ENCODE results near the gene KRT23. TPM values are rescaled to one million over a fixed set of nuclear protein-coding genes. Genes with fewer than 3 reads are reported as not detected.

Gene KRT23
- polyA plus RNA-seq, 1 experiment = 0.06 TPM

DNA sequence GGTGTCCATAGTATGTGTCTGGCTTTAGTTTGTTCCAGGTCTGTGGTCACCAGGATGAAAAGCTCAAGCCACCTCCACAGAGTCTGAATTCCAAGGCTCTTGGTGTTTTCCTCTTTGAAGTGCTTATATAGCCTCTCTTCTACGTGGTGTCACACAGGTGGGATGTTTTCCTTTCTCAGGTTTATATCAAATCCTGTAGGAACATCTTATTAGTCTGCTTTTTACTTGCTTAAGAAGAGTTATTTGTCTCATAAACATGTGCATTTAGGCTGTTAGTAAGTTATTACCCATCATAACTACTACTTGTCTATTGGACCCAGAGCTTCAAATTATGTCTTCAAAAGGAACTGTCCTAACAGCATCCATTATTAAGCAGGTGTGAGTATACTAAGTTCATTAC lies 29.4 kb upstream of the KRT23 start, which contains the start of gene KRT39:
TSS of gene KRT39 (minus strand) at position 101 of the 400 bp plus-strand sequence. CDS start at position 9, 92 bp downstream.
- H3K9me3 ChIP-seq (ENCODE audit: control insufficient read depth, insufficient read depth, low read length) = peaks cover 14% of the 10 kb centered on the region
- DNase-seq (ENCODE audit: low read depth, low spot score) = no peak
- ChIA-PET POLR2A (no interaction called here), CTCF (no interaction called here)
- H3K4me3 ChIP-seq (ENCODE audit: low read depth, low read length) = no peak within 1 kb of the TSS
- TF ChIP-seq, protein P1, sequence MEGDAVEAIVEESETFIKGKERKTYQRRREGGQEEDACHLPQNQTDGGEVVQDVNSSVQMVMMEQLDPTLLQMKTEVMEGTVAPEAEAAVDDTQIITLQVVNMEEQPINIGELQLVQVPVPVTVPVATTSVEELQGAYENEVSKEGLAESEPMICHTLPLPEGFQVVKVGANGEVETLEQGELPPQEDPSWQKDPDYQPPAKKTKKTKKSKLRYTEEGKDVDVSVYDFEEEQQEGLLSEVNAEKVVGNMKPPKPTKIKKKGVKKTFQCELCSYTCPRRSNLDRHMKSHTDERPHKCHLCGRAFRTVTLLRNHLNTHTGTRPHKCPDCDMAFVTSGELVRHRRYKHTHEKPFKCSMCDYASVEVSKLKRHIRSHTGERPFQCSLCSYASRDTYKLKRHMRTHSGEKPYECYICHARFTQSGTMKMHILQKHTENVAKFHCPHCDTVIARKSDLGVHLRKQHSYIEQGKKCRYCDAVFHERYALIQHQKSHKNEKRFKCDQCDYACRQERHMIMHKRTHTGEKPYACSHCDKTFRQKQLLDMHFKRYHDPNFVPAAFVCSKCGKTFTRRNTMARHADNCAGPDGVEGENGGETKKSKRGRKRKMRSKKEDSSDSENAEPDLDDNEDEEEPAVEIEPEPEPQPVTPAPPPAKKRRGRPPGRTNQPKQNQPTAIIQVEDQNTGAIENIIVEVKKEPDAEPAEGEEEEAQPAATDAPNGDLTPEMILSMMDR (IDR thresholded peaks at IDR 0.05; ENCODE audit: low read depth, low read length) = no peak
- H3K27ac ChIP-seq (ENCODE audit: low read depth, low read length) = peak within 1 kb of the TSS; percentile 11
- H3K27me3 ChIP-seq (ENCODE audit: control insufficient read depth, insufficient read depth, low read length) = no peaks in the 10 kb centered on the region

DNA sequence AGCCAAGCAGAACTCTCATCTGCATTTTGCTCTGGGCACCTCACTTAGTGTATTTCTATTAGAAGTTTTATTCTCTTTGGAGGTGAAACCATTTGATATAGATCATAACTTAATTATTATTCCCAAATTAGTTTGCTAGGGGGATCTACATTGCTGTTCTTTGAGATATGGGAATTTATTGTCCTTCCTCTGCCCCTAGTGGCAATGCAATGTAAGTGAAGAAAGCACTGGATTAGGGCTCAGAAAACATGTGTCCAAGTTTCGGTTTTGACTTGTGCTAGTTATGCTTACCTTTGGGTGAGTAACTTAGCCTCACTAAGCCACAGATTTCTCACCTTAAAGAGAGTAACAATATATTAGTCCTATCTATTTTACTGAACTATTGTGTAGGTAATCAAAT lies 26.4 kb upstream of the KRT23 start:
- CTCF ChIA-PET = interaction anchor here (0.6 kb wide), 1 partner anchor 794 kb away, joined by 3 read pairs; no protein-coding TSS in a partner anchor
- H3K27ac ChIP-seq (ENCODE audit: low read depth, low read length) = no peak overlapping the region
- H3K4me3 ChIP-seq (ENCODE audit: low read depth, low read length) = no peak overlapping the region
- TF ChIP-seq, protein P1 (IDR thresholded peaks at IDR 0.05; ENCODE audit: low read depth, low read length) = peak; percentile 54
- H3K27me3 ChIP-seq (ENCODE audit: control insufficient read depth, insufficient read depth, low read length) = no peaks in the 10 kb centered on the region
- DNase-seq (ENCODE audit: low read depth, low spot score) = no peak
- peaks cover 14% of the 10 kb centered on the region for H3K9me3 ChIP-seq (ENCODE audit: control insufficient read depth, insufficient read depth, low read length)
- POLR2A ChIA-PET = no interaction called here

DNA sequence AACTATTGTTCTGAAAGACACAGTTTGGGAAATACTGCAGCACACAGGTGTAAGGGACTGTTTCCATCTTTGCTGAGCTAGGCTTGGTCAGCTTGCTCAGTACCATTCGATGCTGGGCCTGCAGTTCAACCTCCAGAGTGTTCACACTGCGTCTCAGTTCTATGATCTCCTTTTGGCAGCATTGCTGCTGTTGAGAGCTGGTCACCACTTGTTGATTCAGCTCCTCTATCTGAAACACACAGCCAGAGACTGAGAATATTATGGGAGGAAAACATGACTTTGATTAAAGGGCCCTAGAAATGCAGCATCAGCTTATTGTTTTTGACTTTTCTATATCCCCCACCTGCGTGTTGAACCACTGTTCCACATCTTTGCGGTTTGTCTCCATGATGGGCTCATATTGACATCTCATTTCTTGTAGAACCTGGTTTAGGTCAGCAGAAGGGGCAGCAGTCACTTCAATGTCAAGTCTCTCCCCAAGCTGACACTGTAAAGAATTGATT lies 24.7 kb upstream of the KRT23 start:
- Histone ChIP-seq H3K27ac (ENCODE audit: low read depth, low read length) (no peak overlapping the region), H3K9me3 (ENCODE audit: control insufficient read depth, insufficient read depth, low read length) (peaks cover 14% of the 10 kb centered on the region), H3K27me3 (ENCODE audit: control insufficient read depth, insufficient read depth, low read length) (no peaks in the 10 kb centered on the region), H3K4me3 (ENCODE audit: low read depth, low read length) (no peak overlapping the region)
- ChIA-PET POLR2A (interaction anchor here (0.6 kb wide), 1 partner anchor 1443 kb away, joined by 10 read pairs; no protein-coding TSS in a partner anchor), CTCF (interaction anchor here (0.6 to 1.4 kb wide), 3 partner anchors 15 to 701 kb away, joined by 3 to 4 read pairs (median 3); no protein-coding TSS in a partner anchor)
- TF ChIP-seq, protein P1 (IDR thresholded peaks at IDR 0.05; ENCODE audit: low read depth, low read length) = no peak
- DNase-seq (ENCODE audit: low read depth, low spot score) = no peak

DNA sequence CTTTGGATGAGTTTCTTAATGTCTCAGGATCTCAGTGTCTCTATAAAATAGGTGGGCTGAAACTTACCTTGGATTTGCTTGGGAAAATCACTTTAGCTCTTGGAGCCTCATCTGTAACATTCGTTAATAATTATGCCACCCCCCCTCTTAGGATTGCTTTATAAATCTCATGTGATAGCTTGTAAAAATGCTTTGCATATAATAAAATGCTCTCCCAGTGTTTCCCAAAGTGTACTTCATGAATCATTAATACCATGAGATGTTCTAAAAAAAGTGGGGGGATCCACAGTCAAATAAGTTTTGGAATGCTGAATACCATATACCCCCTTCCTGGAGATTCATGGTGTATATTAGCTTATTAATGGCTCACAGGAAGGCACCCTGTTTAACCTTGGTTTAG lies 24.1 kb upstream of the KRT23 start:
- POLR2A ChIA-PET = no interaction called here

DNA sequence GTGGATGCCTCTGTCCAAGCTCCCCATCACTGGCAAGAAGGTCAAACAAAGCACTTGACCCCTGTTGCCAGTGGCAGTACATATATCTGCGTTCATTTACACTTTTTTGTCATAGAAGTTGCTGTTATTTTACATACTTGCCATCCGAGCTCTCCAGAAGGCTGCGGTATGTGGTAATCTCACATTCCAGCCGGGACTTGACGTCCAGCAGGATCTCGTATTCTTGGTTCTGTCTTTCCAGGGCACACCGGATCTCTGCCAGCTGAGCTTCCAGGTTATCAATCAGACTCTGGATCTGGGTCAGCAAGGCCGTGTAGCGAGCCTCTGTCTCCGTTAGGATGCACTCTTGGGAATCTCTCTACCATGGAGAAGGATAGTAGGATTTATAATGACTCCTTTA lies 22.7 kb upstream of the KRT23 start:
- Histone ChIP-seq H3K4me3 (ENCODE audit: low read depth, low read length) (no peak overlapping the region), H3K9me3 (ENCODE audit: control insufficient read depth, insufficient read depth, low read length) (peaks cover 7% of the 10 kb centered on the region; the same call in 1 of the 2 replicates), H3K27ac (ENCODE audit: low read depth, low read length) (no peak overlapping the region), H3K27me3 (ENCODE audit: control insufficient read depth, insufficient read depth, low read length) (no peaks in the 10 kb centered on the region)
- TF ChIP-seq, protein P1 (IDR thresholded peaks at IDR 0.05; ENCODE audit: low read depth, low read length) = no peak
- CTCF ChIA-PET = no interaction called here
- POLR2A ChIA-PET = no interaction called here
- DNase-seq (ENCODE audit: low read depth, low spot score) = peak; percentile 15

More for the DNA sequence above, 24.1 kb upstream of the KRT23 start:
- DNase-seq (ENCODE audit: low read depth, low spot score) = no peak
- TF ChIP-seq, protein P1 (IDR thresholded peaks at IDR 0.05; ENCODE audit: low read depth, low read length) = no peak
- H3K27me3 ChIP-seq (ENCODE audit: control insufficient read depth, insufficient read depth, low read length) = no peaks in the 10 kb centered on the region
- CTCF ChIA-PET = interaction anchor here (0.6 to 1.4 kb wide), 2 partner anchors 15 to 588 kb away, joined by 3 to 4 read pairs; no protein-coding TSS in a partner anchor
- H3K9me3 ChIP-seq (ENCODE audit: control insufficient read depth, insufficient read depth, low read length) = peaks cover 14% of the 10 kb centered on the region
- H3K27ac ChIP-seq (ENCODE audit: low read depth, low read length) = no peak overlapping the region
- H3K4me3 ChIP-seq (ENCODE audit: low read depth, low read length) = no peak overlapping the region
